Measurements from ENCODE around the gene CLPTM1. TPM values are rescaled to one million over a fixed set of nuclear protein-coding genes. Genes with fewer than 3 reads are reported as not detected.

The CLPTM1 gene
- total RNA-seq, 2 donors from 2014 or later, result 82.7 to 94.4 TPM

DNA sequence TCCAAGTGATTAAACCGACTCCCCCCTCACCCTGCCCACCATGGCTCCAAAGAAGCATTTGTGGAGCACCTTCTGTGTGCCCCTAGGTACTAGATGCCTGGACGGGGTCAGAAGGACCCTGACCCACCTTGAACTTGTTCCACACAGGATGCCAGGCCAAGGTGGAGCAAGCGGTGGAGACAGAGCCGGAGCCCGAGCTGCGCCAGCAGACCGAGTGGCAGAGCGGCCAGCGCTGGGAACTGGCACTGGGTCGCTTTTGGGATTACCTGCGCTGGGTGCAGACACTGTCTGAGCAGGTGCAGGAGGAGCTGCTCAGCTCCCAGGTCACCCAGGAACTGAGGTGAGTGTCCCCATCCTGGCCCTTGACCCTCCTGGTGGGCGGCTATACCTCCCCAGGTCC lies 47.6 kb upstream of the CLPTM1 start:
- Histone ChIP-seq H3K9ac (ENCODE audit: extremely low read depth, low read length, poor library complexity, severe bottlenecking) (peak overlapping the region; percentile 25), H3K27ac (ENCODE audit: low read depth, low read length) (no peak overlapping the region), H3K4me1 (ENCODE audit: control insufficient read depth, insufficient read depth, low read length) (peaks cover 6% of the 10 kb centered on the region), H3K9me3 (ENCODE audit: control insufficient read depth, low read length) (no peaks in the 10 kb centered on the region), H3K27me3 (ENCODE audit: control insufficient read depth, insufficient read depth, low read length, poor library complexity, severe bottlenecking) (no peaks in the 10 kb centered on the region), H3K4me3 (ENCODE audit: low read length) (peak overlapping the region; percentile 99), H3K36me3 (ENCODE audit: control insufficient read depth, insufficient read depth, low read length) (peaks cover 20% of the 10 kb centered on the region)
- Mint-ChIP-seq H3K27me3 (ENCODE audit: insufficient read depth) (no peaks in the 10 kb centered on the region), H3K9me3 (no peaks in the 10 kb centered on the region), H3K4me3 (peak overlapping the region; percentile 99), H3K4me1 (peaks cover 21% of the 10 kb centered on the region), H3K36me3 (ENCODE audit: low read depth) (peaks cover 34% of the 10 kb centered on the region), H3K27ac (peak overlapping the region; percentile 61)
- WGBS, 2 experiments (ENCODE audit: insufficient coverage in 1 of 2, insufficient read length in 1 of 2), result 92 to 96% methylated on average over 7 to 12 of the region's 12 CpGs
- DNase-seq, result no peak
- TF ChIP-seq, protein P1, sequence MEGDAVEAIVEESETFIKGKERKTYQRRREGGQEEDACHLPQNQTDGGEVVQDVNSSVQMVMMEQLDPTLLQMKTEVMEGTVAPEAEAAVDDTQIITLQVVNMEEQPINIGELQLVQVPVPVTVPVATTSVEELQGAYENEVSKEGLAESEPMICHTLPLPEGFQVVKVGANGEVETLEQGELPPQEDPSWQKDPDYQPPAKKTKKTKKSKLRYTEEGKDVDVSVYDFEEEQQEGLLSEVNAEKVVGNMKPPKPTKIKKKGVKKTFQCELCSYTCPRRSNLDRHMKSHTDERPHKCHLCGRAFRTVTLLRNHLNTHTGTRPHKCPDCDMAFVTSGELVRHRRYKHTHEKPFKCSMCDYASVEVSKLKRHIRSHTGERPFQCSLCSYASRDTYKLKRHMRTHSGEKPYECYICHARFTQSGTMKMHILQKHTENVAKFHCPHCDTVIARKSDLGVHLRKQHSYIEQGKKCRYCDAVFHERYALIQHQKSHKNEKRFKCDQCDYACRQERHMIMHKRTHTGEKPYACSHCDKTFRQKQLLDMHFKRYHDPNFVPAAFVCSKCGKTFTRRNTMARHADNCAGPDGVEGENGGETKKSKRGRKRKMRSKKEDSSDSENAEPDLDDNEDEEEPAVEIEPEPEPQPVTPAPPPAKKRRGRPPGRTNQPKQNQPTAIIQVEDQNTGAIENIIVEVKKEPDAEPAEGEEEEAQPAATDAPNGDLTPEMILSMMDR (conservative IDR thresholded peaks at IDR 0.05), result no peak

DNA sequence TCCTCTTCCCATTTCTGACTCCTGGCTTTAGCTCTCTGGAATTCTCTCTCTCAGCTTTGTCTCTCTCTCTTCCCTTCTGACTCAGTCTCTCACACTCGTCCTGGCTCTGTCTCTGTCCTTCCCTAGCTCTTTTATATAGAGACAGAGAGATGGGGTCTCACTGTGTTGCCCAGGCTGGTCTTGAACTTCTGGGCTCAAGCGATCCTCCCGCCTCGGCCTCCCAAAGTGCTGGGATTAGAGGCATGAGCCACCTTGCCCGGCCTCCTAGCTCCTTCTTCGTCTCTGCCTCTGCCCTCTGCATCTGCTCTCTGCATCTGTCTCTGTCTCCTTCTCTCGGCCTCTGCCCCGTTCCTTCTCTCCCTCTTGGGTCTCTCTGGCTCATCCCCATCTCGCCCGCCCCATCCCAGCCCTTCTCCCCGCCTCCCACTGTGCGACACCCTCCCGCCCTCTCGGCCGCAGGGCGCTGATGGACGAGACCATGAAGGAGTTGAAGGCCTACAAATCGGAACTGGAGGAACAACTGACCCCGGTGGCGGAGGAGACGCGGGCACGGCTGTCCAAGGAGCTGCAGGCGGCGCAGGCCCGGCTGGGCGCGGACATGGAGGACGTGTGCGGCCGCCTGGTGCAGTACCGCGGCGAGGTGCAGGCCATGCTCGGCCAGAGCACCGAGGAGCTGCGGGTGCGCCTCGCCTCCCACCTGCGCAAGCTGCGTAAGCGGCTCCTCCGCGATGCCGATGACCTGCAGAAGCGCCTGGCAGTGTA lies 46.9 kb upstream of the CLPTM1 start:
- H3K27ac Mint-ChIP-seq, result peak overlapping the region; percentile 77
- TF ChIP-seq, protein P1 (conservative IDR thresholded peaks at IDR 0.05), result no peak
- H3K9ac ChIP-seq (ENCODE audit: extremely low read depth, low read length, poor library complexity, severe bottlenecking), result no peak overlapping the region
- peaks cover 6% of the 10 kb centered on the region for H3K4me1 ChIP-seq (ENCODE audit: control insufficient read depth, insufficient read depth, low read length)
- H3K4me3 ChIP-seq (ENCODE audit: low read length), result peak overlapping the region; percentile 99
- H3K9me3 ChIP-seq (ENCODE audit: control insufficient read depth, low read length), result no peaks in the 10 kb centered on the region
- peaks cover 31% of the 10 kb centered on the region for H3K36me3 Mint-ChIP-seq (ENCODE audit: low read depth)
- DNase-seq, result no peak
- no peaks in the 10 kb centered on the region for H3K9me3 Mint-ChIP-seq
- H3K4me1 Mint-ChIP-seq, result peaks cover 26% of the 10 kb centered on the region
- H3K36me3 ChIP-seq (ENCODE audit: control insufficient read depth, insufficient read depth, low read length), result peaks cover 19% of the 10 kb centered on the region
- 95 to 97% methylated on average over 40 to 46 of the region's 46 CpGs for WGBS, 2 experiments (ENCODE audit: insufficient coverage in 1 of 2, insufficient read length in 1 of 2)
- H3K4me3 Mint-ChIP-seq, result peak overlapping the region; percentile 99
- no peaks in the 10 kb centered on the region for H3K27me3 ChIP-seq (ENCODE audit: control insufficient read depth, insufficient read depth, low read length, poor library complexity, severe bottlenecking)
- H3K27me3 Mint-ChIP-seq (ENCODE audit: insufficient read depth), result no peaks in the 10 kb centered on the region
- H3K27ac ChIP-seq (ENCODE audit: low read depth, low read length), result no peak overlapping the region

DNA sequence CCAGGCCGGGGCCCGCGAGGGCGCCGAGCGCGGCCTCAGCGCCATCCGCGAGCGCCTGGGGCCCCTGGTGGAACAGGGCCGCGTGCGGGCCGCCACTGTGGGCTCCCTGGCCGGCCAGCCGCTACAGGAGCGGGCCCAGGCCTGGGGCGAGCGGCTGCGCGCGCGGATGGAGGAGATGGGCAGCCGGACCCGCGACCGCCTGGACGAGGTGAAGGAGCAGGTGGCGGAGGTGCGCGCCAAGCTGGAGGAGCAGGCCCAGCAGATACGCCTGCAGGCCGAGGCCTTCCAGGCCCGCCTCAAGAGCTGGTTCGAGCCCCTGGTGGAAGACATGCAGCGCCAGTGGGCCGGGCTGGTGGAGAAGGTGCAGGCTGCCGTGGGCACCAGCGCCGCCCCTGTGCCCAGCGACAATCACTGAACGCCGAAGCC lies 46.3 kb upstream of the CLPTM1 start:
- Mint-ChIP-seq H3K36me3 (ENCODE audit: low read depth) (peaks cover 29% of the 10 kb centered on the region), H3K27me3 (ENCODE audit: insufficient read depth) (no peaks in the 10 kb centered on the region), H3K4me1 (peaks cover 30% of the 10 kb centered on the region), H3K9me3 (no peaks in the 10 kb centered on the region), H3K27ac (no peak overlapping the region), H3K4me3 (peak overlapping the region; percentile 42)
- H3K27me3 ChIP-seq (ENCODE audit: control insufficient read depth, insufficient read depth, low read length, poor library complexity, severe bottlenecking), result no peaks in the 10 kb centered on the region
- H3K27ac ChIP-seq (ENCODE audit: low read depth, low read length), result no peak overlapping the region
- no peak for DNase-seq
- TF ChIP-seq, protein P1 (conservative IDR thresholded peaks at IDR 0.05), result peak; percentile 34
- H3K4me3 ChIP-seq (ENCODE audit: low read length), result no peak overlapping the region
- H3K36me3 ChIP-seq (ENCODE audit: control insufficient read depth, insufficient read depth, low read length), result peaks cover 19% of the 10 kb centered on the region
- H3K9ac ChIP-seq (ENCODE audit: extremely low read depth, low read length, poor library complexity, severe bottlenecking), result no peak overlapping the region
- peaks cover 4% of the 10 kb centered on the region for H3K4me1 ChIP-seq (ENCODE audit: control insufficient read depth, insufficient read depth, low read length)
- H3K9me3 ChIP-seq (ENCODE audit: control insufficient read depth, low read length), result no peaks in the 10 kb centered on the region
- WGBS, 2 experiments (ENCODE audit: insufficient coverage in 1 of 2, insufficient read length in 1 of 2), result 95 to 98% methylated on average over 15 to 44 of the region's 44 CpGs

Data from endodermal cell (in vitro differentiated cells).